Stomach (tissue), 4 donors: ENCODE measurements around the gene BUB1.

Experiments
- CTCF ChIP-seq, 7 experiments: fragments of 450-650 bp in 4 of 7; fragments of 200-600 bp in 3 of 7; sonication (generic) in 3 of 7; IDR thresholded peaks; one replicate each; pipeline ENCODE4 v1.5.1; 2016 to 2019; ENCODE audit warnings: antibody characterized with exemption in 7 of 7, control low read depth in 2 of 7, mild to moderate bottlenecking in 1 of 7
- EP300 ChIP-seq: sonication (generic); formaldehyde crosslinking; IDR thresholded peaks from one replicate; pipeline ENCODE4 v1.6.1; 2017; ENCODE audit warnings: antibody characterized with exemption
- POLR2A ChIP-seq, 4 donors: fragments of 450-650 bp; IDR thresholded peaks; one replicate each; pipeline ENCODE4 v1.6.1; 2016; ENCODE audit warnings: antibody characterized with exemption in 4 of 4, control low read depth in 2 of 4, mild to moderate bottlenecking in 1 of 4, moderate library complexity in 1 of 4
- POLR2AphosphoS5 ChIP-seq, 3 donors: sonication (generic); formaldehyde crosslinking; IDR thresholded peaks; one replicate each; pipeline ENCODE4 v1.6.1; 2016; ENCODE audit warnings: antibody characterized with exemption in 3 of 3

- TF ChIP-seq CTCF (IDR thresholded peaks at IDR 0.05) (no peak), POLR2AphosphoS5 (IDR thresholded peaks at IDR 0.05) (no peak), POLR2A (IDR thresholded peaks at IDR 0.05) (no peak), EP300 (no peak)
These were observed 13.7 kb downstream of the BUB1 start for GRCh38 chr2:110664135-110664534.
